Neural cell (in vitro differentiated cells): Measurements from ENCODE around the gene MUC5B. TPM values are rescaled to one million over a fixed set of nuclear protein-coding genes. Genes with fewer than 3 reads are reported as not detected.

Experiments
- H2AFZ ChIP-seq: fragments of 200-600, 300-800 bp; sonication (generic), shearing (Covaris generic); 2 replicates; pipeline ENCODE4 v1.6.0; 2014; ENCODE audit warnings: low read depth, mild to moderate bottlenecking, antibody characterized with exemption, low read length, moderate library complexity
- H3F3A ChIP-seq: fragments of 200-600 bp; shearing (Covaris generic); 2 replicates; pipeline ENCODE4 v1.6.1; 2016; ENCODE audit warnings: mild to moderate bottlenecking, moderate library complexity, mixed read lengths, antibody characterized with exemption, low read length; ENCODE audit not compliant: insufficient read depth, poor library complexity, severe bottlenecking
- H3K27ac ChIP-seq: fragments of 200-600, 300-800 bp; sonication (generic), shearing (Covaris generic); 2 replicates; pipeline ENCODE4 v1.5.1; 2014; ENCODE audit warnings: mild to moderate bottlenecking, low read length, moderate library complexity
- H3K27me3 ChIP-seq: fragments of 300-800, 200-600 bp; sonication (generic), shearing (Covaris generic); 2 replicates; pipeline ENCODE4 v1.6.0; 2014; ENCODE audit warnings: mild to moderate bottlenecking, low read depth, low read length, moderate library complexity; ENCODE audit not compliant: insufficient read depth
- H3K36me3 ChIP-seq: fragments of 300-800, 200-600 bp; sonication (generic), shearing (Covaris generic); 2 replicates; pipeline ENCODE4 v1.5.1; 2014; ENCODE audit warnings: mild to moderate bottlenecking, antibody characterized with exemption, low read length, moderate library complexity; ENCODE audit not compliant: insufficient read depth
- H3K4me2 ChIP-seq: fragments of 300-800, 200-600 bp; sonication (generic), shearing (Covaris generic); 2 replicates; pipeline ENCODE4 v1.6.0; 2014; ENCODE audit warnings: mild to moderate bottlenecking, low read length
- H3K4me3 ChIP-seq: fragments of 300-800, 200-600 bp; sonication (generic), shearing (Covaris generic); 2 replicates; pipeline ENCODE4 v1.5.1; 2014; ENCODE audit warnings: mild to moderate bottlenecking, low read length, moderate library complexity
- H3K79me2 ChIP-seq: fragments of 200-600 bp; shearing (Covaris generic); replicated peaks from 2 replicates; pipeline ENCODE4 v1.6.0; 2014; ENCODE audit warnings: mild to moderate bottlenecking, low read length, moderate library complexity; ENCODE audit not compliant: insufficient read depth
- H3K9ac ChIP-seq: fragments of 300-800, 200-600 bp; sonication (generic), shearing (Covaris generic); 2 replicates; pipeline ENCODE4 v1.6.1; 2016; ENCODE audit warnings: mild to moderate bottlenecking, low read length, mixed read lengths
- H3K9me2 ChIP-seq: fragments of 200-600 bp; shearing (Covaris generic); 2 replicates; pipeline ENCODE4 v1.6.1; 2016; ENCODE audit warnings: mild to moderate bottlenecking, low read length, mixed read lengths; ENCODE audit not compliant: insufficient read depth
- H3K9me3 ChIP-seq: fragments of 200-600, 300-800 bp; sonication (generic), shearing (Covaris generic); 2 replicates; pipeline ENCODE4 v1.6.1; 2016; ENCODE audit warnings: mild to moderate bottlenecking, mixed run types, low read length, moderate library complexity, mixed read lengths
- H4K20me1 ChIP-seq: fragments of 200-600 bp; shearing (Covaris generic); 2 replicates; pipeline ENCODE4 v1.6.1; 2016; ENCODE audit warnings: mild to moderate bottlenecking, mixed run types; ENCODE audit not compliant: insufficient read depth
- CTCF ChIP-seq: fragments of 450-650 bp; IDR thresholded peaks from 2 replicates; pipeline ENCODE4 v1.5.1; 2014; ENCODE audit warnings: antibody characterized with exemption, mild to moderate bottlenecking, moderate library complexity; ENCODE audit not compliant: poor library complexity, severe bottlenecking
- EP300 ChIP-seq: fragments of 450-650 bp; conservative IDR thresholded peaks from 2 replicates; pipeline ENCODE4 v1.6.1; 2014; ENCODE audit warnings: antibody characterized with exemption, mild to moderate bottlenecking, moderate library complexity; ENCODE audit not compliant: poor library complexity, severe bottlenecking
- EZH2 ChIP-seq: fragments of 200-600, 300-800 bp; shearing (Covaris generic), sonication (generic); IDR thresholded peaks from 2 replicates; pipeline ENCODE4 v1.6.1; 2014; ENCODE audit warnings: antibody characterized with exemption, low read length, borderline replicate concordance, mild to moderate bottlenecking; ENCODE audit not compliant: insufficient read depth, poor library complexity, severe bottlenecking
- MXI1 ChIP-seq: fragments of 450-650 bp; conservative IDR thresholded peaks from 2 replicates; pipeline ENCODE4 v1.6.1; 2014; ENCODE audit warnings: antibody characterized with exemption, mild to moderate bottlenecking; ENCODE audit not compliant: poor library complexity, severe bottlenecking
- POLR2AphosphoS5 ChIP-seq: IDR thresholded peaks from 2 replicates; pipeline ENCODE4 v1.6.1; 2012
- RAD21 ChIP-seq: fragments of 450-650 bp; conservative IDR thresholded peaks from 2 replicates; pipeline ENCODE4 v1.6.1; 2014; ENCODE audit warnings: antibody characterized with exemption, mild to moderate bottlenecking, moderate library complexity
- REST ChIP-seq: IDR thresholded peaks from 2 replicates; pipeline ENCODE4 v1.6.1; 2012; ENCODE audit warnings: borderline replicate concordance
- SMC3 ChIP-seq: fragments of 450-650 bp; conservative IDR thresholded peaks from 2 replicates; pipeline ENCODE4 v1.6.1; 2014; ENCODE audit warnings: antibody characterized with exemption, mild to moderate bottlenecking, moderate library complexity; ENCODE audit not compliant: poor library complexity
- TAF1 ChIP-seq: IDR thresholded peaks from 2 replicates; pipeline ENCODE4 v1.6.1; 2012; ENCODE audit warnings: low read depth
- polyA plus RNA-seq: library from polyadenylated mRNA; depleted of rRNA; stranded (reverse); fragments of >200 nt; gene quantifications from 2 replicates; pipeline ENCODE4 v1.2.3, GENCODE V29; 2014

The MUC5B gene
- polyA plus RNA-seq, 1 donor from 2014 or later = not detected

GRCh38 chr11:1254086-1254648 is 31.3 kb downstream of the MUC5B start:
- no peak overlapping the region for H3K4me3 ChIP-seq
- H3F3A ChIP-seq = no peaks in the 10 kb centered on the region
- H3K9me3 ChIP-seq = no peaks in the 10 kb centered on the region
- no peak for TF ChIP-seq SMC3
- TF ChIP-seq EP300 = no peak
- no peak for TF ChIP-seq TAF1
- no peak for TF ChIP-seq REST
- TF ChIP-seq POLR2AphosphoS5 = no peak
- no peak for TF ChIP-seq EZH2
- no peak for TF ChIP-seq RAD21
- no peak for TF ChIP-seq MXI1
- TF ChIP-seq CTCF = no peak
- no peak overlapping the region for H3K4me2 ChIP-seq
- H2AFZ ChIP-seq = no peak overlapping the region
- no peaks in the 10 kb centered on the region for H3K9me2 ChIP-seq
- H3K27ac ChIP-seq = no peak overlapping the region
- H4K20me1 ChIP-seq = no peaks in the 10 kb centered on the region
- H3K9ac ChIP-seq = no peak overlapping the region
- no peaks in the 10 kb centered on the region for H3K27me3 ChIP-seq
- H3K36me3 ChIP-seq = no peaks in the 10 kb centered on the region
- no peaks in the 10 kb centered on the region for H3K79me2 ChIP-seq

- H4K20me1 ChIP-seq = no peaks in the 10 kb centered on the region
- H3K27ac ChIP-seq = no peak overlapping the region
- H3K9me2 ChIP-seq = no peaks in the 10 kb centered on the region
- no peaks in the 10 kb centered on the region for H3K79me2 ChIP-seq
- TF ChIP-seq CTCF = no peak
- no peak for TF ChIP-seq SMC3
- no peak for TF ChIP-seq EP300
- TF ChIP-seq REST = no peak
- TF ChIP-seq EZH2 = no peak
- no peak for TF ChIP-seq POLR2AphosphoS5
- TF ChIP-seq MXI1 = no peak
- TF ChIP-seq TAF1 = no peak
- no peak for TF ChIP-seq RAD21
- H3K9ac ChIP-seq = no peak overlapping the region
- H3K9me3 ChIP-seq = no peaks in the 10 kb centered on the region
- H2AFZ ChIP-seq = no peak overlapping the region
- H3K36me3 ChIP-seq = no peaks in the 10 kb centered on the region
- H3K27me3 ChIP-seq = no peaks in the 10 kb centered on the region
- no peaks in the 10 kb centered on the region for H3F3A ChIP-seq
- H3K4me3 ChIP-seq = no peak overlapping the region
- H3K4me2 ChIP-seq = no peak overlapping the region
These were observed 31.9 kb downstream of the MUC5B start for GRCh38 chr11:1254733-1255132.
